Measurements from ENCODE around the gene SNX24.
"Not testable (repeated sequence)": the region's sequence is repeated elsewhere in the genome, so short reads cannot be mapped to it uniquely, and the experiment has no call there.

SNX24 gene

DNA sequence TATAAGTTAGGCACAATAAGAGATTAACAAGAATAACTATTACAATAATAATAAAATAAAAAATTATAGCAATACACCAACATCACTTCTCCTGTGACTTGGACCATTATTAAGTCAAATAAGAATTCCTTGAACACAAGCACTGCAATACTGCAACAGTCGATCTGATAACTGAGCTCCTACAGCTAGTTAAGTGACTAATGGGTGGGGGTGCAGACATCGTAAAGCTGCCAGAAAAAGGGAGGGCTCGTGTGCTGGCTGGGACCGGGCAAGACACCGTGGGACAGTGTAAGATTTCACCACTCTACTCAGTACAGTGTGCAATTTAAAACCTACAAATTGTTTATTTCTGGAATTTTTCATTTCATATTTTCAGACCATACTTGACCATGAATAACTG lies 78.8 kb downstream of the SNX24 start:
- DNase-seq: no peak

DNA sequence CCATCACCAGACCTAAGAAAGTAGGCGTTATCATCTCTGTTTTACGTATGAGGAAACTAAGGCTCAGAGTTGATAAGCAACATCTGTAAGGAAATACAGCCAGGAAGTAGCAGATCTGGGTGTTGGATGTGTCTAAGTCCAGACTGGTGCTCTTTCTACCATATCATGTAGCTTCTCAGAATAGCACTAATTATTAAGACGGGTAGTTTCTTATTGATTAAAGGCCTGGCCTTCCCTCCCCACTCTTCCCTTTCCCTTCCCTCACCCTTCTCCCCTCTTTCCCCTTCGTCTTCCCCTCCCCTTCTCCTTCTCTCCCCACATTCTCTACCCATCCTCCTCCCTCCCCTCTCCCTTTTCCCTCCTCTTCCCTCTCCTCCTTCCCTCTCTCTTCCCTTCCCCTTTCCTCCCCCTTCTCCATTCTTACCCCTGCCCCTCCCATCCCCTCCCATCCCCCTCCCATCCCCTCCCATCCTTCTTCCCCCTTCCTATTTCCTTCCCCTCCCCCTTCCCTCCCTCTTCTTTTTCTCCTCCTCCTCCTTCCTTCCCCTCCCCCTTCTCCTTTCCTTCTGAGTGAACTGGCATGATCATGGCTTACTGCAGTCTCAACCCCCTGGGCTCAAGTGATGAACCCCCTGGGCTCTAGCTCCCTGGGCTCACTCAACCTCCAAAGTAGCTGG lies 79.4 kb downstream of the SNX24 start:
- DNase-seq: no peak

DNA sequence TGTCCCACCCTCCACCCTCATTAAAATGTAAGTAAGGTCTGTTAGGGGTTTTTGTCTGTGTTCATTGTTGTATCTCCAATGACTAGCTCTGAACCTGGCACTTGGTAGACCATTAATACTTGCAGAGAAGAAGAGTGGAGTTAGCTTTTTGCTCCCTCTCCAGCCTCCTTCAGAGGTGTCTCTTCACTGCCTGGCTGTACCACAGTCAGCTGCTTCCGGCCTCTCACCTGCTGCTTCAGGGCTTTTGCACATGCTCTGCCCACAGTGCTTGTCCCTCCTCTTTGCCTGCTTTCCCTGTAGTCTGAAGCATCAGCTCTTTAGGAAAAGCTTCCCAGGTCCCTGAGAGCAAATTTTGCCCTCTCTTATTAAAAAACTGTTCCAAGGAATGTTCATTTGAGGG lies 83.6 kb downstream of the SNX24 start:
- no peak for DNase-seq

DNA sequence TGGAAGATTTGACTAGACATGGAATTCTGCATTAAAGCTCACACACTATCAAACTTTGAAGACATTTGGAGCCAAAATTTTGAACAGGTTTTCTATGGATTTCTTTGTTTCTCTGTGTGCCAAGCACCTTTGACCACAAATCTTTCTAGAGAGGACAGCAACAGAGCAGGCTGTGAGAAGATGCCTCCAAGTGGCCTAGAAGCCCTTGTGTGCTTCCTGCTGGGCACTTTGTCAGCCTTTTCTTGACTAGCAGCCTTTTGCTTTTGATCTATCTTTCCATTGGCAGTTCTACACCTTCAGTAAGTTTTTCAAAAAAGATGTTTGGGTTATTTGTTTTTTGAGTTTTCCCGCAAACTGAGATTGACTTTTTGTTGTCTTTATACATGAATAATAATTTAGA lies 84.6 kb downstream of the SNX24 start:
- no peak for DNase-seq

DNA sequence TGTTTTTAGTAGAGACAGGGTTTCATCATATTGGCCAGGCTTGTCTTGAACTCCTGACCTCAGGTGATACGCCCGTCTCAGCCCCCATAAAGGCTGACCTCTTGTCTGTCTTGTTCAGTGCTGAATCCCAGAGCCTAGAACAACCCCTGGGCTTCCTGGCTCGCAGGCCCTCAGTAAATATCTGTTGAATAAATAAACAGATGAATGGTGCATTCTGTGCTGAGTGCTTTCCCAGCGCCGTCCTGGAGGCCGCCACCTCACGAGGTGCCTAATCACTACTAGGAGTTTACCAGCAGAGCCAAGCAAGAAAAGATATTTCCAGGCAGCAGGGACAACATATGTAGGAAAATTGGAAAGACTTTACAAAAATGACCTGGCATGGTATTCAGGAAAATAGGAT lies 88.5 kb downstream of the SNX24 start:
- no peak for DNase-seq

DNA sequence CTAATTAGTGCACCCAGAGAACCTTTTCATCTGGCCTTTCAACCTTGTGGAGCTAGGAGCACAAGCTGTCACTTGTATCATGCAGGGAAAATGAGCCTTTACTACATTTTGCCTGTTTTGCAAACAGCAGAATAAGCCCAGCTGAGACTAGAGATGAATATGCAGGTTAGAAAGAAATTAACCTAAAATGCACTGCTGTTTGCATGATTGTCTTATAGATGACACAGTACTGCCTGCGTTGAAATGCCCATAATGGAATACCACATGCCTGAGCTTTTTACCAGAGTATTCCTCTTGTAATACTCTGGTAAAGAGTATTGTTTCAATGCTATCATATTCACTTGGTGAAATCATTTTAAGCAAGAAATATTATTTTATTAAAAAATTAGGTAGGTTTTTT lies 90.7 kb downstream of the SNX24 start:
- no peak for DNase-seq

DNA sequence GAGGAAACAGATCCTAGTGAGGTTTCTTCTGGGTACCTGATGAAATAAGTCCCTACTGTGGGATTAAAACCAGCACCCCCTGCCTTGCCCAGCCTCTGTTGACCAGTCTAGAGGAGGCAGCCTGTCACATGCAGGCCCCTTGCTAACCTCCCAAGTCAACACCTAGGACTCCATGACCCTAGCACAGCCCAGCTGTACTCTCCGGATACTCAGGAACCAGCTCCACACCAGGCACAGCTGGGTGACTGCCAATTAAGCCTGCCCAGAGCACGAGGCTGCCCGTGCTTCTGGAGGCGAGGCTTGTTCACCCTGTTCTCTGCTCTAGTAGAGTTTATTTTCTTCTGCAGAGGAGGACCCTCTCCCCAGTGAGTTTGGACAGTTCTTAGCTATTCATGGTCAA lies 92.5 kb downstream of the SNX24 start:
- no peak for DNase-seq

DNA sequence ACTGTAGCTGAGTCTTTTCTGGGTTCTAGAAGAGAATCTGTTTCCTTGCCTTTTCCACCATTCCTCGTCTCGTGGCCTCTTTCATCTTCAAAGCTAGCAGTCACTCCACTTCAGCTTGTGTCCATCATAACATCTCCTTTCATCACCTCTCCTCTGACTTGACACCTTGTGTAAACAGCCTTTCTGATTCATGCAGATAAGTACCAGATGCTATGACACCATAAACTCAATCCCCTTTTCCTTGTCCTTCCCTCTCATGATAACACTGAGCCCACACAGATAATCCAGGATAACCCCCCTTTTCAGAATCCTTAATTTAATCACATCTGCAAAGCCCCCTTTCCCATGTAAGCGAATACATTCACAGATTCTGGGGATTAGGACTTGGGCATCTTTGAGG lies 95.5 kb downstream of the SNX24 start:
- no peak for DNase-seq

DNA sequence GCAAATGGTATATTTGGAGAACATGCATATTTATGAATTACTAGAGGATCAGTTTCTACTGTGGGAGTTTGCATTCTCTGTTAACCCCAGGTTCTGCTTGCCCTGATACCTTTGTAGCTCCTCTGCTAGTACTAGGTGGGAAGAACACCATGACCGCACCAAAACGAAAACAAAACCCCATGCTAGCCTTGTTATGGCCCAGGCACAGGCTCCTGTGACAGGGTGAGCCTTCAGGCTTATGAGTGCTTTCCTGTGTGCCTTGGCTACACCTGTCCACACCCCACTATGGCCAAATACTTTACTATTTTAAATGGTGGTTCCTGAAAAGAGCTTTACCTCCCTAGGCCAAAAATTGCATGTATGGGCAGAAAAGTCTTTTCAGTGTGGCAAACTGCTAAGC lies 96.3 kb downstream of the SNX24 start:
- DNase-seq: no peak

DNA sequence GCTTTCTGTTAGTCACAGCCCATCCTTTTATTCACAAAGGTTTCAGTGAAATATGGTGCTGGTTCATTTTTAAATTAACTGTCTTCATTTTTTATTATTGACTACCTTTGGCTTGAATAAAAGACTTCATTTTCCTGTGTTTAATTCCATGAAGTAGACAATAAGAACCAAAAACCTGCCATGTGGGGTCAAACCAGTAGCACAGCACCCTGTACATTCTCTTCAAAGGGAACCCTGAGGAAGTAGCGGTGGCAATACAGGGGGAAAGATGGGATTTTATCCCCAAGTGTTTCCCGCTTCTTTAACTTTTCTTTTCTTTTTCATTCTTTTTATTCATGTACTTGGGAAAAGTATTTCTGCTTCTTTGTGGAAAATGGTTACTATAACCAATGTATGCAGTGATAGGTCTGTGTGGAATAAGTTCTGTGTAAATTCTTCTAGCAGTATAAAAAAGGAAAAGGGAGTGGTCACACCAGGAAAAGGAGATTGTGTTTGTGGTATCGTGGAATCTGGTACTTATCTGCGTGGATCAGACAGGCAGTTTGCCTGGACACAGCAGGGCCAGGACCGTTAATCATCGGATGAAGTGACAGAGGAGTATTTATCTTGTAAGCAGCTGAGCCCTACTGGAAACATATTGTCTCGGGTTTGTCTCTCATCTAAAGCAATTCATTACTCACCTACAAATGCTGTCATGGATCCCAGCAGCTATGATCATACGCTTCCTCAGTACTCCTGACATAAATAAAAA lies 96.9 kb downstream of the SNX24 start:
- no peak for DNase-seq

DNA sequence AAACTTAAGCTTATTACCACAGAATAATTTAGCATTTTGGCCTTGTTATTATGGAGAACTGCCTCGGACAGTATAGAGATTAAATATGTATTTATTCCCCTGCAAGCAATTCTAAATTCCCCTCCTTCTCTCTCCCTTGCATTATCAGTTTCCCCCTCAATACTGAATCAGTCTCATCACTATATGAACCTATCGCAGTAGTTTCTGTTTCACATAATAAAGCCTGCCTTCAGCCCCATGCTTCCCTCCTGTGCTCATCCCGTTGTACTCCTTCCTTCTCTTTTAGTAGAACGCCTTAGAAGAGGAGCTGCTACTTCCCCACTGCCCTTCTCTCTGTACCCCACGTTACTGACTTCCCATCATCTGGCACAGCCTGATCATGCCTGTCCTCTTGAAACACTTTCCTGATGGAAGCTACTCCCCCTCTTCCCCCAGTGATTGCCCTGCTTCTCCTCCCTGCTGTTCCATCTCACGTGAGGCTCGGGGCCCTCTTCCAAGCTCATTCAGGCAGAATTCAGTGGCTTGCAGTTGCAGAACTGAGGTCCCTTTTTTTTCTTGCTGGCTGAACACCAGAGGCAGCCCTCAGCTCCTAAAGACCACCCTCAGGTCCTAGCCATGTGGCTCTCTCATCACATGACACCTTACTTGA lies 97.8 kb downstream of the SNX24 start:
- no peak for DNase-seq

DNA sequence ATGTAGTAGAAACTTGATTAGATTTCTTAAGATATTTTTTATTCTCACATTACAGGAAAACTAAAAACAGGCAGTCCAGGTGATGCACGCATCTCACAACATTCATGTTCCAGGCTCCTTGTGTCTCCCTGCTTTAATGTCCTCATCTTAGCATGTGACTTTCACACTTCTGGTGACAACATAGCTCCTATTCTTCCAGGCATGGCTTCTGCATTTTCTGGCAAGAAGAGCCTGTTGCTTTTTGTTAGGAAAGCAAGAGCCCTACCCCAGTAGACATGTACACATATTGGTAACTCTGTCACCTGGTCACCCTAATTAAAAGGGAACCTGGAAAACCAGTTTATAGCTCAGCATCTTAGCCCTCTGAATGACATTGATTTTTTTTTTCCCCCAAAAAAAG lies 98.6 kb downstream of the SNX24 start:
- no peak for DNase-seq

DNA sequence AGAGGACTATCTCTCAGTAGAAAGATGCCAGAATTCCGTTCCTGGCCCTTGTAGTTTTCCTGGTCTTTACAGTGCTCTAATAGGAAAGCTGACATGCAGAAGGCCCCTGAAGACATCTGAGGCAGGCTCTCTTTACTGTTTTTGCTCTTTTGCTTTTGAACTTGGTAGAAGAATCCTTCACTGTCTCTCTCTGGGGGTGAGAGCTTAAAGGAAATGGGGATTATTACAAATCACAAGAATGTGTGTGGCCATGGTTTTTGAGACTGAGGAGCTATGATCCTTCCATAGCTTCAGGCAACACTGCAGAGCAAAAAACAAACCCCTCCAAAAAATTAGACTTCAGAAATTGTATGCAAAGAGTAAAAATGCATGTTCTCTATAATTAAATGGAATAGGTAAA lies 102.0 kb downstream of the SNX24 start:
- no peak for DNase-seq

DNA sequence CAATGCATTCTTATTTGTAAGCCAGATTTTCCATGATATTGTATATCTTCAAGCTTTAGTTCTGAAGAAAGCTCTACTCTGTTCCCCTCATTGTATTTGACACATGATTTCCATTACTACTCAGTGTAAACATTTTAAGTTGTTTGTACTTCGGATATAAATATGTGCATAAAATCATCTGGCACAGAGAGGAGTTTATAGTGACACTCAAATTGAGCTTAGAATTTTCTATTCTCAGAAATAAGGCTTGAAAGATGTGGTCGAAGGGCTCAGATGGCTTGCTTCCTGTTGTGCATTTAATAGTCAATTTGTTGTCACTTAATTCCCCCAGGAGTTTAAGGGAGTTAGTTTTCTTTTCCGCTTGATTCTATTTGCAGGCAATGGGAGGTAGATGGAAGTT lies 102.4 kb downstream of the SNX24 start:
- DNase-seq: no peak

DNA sequence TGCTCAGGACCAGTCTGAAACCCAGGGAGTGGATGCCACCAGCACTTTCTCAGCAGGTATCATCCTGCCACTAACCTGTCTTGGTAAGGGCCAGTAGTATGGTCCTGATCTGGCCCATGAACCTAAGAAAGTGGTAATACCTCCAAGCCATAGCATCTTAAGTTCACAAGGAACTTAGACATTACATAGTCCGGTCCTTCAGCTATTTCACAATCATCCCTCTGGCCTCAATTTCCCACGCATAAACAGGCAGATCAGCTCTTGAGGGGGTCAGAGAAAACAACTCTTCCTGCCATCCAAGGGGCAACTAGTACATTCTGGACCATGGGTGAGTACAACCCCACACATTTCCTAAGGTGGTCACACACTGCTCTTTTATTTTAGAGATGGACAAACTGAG lies 102.9 kb downstream of the SNX24 start:
- no peak for DNase-seq

DNA sequence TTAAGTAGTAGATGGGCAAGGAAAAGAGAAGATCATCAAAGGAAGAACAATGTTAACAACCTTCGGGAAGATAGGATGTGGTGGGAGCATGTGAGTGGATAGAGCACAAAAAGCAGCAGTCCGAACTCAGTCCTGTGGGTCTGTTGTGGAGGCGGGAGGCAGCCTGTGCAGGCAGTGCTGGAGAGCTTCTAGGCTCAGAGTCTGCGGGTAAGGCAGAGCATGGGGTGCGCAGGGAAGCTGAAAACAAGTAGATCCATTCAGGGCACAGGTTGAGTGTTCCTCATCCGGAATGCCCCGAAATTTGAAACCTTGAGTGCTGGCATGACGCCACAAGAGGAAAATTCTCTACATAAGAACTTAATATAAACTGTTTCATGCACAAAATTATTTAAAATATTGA lies 106.2 kb downstream of the SNX24 start:
- DNase-seq: no peak

DNA sequence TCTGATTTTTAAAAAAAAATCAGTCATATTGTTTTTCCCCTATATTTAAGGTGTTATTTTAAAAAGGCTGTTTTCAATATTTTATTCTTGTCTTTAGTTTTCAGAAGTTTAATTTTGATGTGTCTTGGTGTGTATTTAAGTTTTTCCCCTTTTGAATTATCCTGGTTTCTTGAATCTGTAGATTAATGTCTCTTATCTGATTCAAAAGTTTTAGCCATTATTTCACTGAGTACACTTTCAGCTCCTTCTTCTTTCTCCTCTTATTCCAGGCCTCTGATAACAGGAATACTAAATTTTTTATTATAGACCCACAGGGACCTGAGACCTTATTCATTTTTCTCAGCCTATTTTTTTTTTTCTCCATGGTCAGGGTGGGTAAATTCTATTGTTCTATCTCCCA lies 109.3 kb downstream of the SNX24 start:
- DNase-seq: no peak

DNA sequence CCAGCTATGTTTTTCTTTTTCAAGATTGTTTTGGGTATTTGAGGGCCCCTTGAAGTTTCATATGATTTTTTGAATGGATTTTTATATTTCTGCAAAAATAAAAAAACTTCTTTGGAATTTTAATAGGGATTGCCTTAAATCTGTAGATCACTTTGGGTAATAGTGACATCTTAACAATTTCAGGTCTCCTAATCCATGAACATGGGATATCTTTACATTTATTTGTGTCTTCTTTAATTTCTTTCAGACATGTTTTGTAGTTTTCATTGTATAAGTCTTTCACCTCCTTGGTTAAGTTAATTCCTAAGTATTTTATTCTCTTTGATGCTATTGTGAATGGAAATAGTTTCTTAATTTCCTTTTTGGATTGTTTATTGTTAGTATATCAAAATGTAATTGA lies 112.0 kb downstream of the SNX24 start:
- DNase-seq: no peak

DNA sequence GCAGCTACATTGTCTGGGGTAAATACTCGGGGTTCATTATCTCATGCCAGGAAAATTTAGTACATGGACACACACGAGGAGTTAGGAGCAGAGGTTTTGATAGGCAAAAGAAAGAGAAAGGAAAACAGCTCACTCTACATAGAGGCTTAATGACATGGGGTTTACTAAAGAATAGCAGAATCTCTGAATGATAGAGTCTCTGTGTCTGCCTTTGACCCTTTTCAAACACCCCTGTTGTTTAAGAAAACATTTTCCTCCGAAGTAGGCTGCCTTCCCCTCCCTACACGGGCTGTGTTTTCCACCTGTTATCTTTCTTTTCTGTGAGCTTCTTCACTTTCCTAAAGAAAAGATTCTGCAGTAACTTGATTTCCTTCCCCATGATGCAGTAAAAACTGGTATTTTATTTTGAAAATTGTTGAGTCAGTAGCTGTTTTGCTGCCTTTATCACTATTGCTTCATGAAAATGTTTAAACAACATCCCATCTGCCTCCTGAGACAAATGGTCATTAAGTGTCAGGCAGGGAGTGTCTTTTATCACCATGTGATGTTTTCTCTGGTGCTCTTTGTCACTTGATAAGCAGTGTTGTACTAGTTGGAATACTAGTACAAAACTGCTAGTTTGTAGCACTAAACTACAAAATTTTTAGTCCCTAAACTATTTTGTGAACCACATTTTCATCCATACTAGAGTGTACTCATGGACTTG lies 114.5 kb downstream of the SNX24 start:
- DNase-seq: no peak

DNA sequence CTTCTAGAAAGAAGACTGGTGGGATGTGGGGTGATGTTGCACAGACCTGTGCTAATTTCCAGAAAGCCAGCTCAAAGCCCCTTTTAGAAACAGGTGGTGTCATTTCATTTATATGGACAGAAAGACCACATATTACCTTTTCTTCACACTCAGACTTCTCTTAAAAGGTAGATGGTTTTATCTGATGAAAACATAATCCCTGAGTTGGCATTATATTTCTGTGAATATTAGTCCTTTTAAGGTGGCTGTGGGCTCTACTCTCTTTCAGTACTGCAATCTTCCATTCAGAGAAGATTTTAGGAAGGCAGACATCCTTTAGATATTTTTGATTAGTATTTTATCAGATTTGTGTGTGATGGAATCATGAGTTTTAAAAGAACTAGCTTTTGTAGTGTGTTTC lies 117.9 kb downstream of the SNX24 start:
- DNase-seq: no peak

DNA sequence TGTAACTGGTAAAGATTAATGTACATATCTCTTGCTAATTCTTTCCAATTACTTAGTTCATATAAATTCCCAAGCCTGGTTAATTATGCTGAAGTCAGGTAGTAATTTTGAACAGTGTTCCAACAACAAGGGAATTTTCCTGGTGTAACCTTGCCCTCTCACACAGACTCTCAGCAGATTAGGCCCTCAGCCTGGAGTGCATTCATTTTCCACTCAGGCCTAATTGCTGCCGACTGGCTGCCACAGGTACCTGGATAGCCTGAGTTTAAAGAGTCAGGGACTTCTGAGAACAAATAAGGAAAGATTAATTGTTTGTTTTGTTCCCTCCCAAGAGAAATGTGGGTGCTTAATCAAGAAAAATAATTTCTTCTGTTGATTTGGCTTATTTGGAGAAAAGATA lies 119.7 kb downstream of the SNX24 start:
- no peak for DNase-seq

DNA sequence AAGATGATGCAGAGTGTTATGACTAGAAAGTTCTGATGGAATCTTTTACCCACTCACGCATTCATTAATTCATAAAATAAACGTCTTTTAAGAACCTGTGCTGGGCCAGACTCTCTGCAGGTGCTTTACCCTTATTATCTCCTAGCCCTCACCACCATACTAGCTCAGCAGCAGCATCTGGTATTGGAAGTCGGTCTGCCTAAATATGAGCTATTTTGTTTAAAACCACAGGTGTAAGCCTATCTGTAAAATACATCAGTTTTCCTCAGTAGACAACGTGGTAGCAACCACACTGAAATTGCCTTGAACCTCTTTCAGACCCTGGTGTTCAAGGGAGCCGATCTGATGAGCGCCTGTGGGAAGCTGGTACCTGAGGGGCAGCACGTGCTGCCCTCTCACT lies 121.7 kb downstream of the SNX24 start:
- no peak for DNase-seq

DNA sequence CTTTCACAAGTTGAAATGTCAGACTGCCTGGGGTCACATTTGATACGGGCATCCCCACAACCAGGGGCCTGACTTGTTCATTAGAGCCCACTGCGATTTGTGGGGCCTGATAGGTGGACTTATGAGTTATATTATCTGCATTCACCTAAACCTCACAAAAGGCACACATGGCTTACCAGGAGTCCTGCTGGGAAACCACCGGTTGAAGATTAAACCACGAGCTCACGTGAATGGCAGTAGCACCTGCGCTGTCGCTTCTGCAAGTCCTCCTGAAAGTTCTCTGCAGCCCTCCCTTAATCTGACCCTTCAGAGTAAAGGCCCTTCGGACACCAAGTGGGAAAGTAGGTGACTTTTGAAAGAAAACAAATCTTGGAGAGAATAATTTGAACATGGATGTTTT lies 122.2 kb downstream of the SNX24 start:
- no peak for DNase-seq

DNA sequence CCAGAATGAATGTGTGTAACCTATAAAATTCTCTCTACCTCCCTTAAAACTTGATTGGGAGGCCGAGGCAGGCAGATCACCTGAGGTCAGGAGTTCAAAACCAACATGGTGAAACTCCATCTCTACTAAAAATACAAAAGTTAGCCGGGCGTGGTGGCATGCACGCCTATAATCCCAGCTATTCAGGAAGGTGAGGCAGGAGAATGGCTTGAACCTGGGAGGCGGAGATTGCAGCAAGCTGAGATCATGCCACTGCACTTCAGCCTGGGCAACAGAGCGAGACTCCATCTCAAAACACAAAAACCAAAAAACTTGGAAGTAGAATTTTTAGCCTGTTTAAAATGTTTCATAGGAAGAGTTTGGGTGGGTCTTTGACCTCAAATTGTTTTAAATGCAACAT lies 122.6 kb downstream of the SNX24 start:
- not testable (repeated sequence) for DNase-seq

All from NCI-H1048 (cell line).